CD4-positive, CD25-positive, alpha-beta regulatory T cell (primary cell): ENCODE data around the gene NACA2. TPM values are rescaled to one million over a fixed set of nuclear protein-coding genes. Genes with fewer than 3 reads are reported as not detected.
A peak's percentile ranks its signal among the peaks of the same experiment; 100 is the strongest.

ENCODE experiments used
- ATAC-seq, 2 donors: fragments of 150-1000 bp; cut with Tn5 transposase; one replicate each; pipeline ENCODE4 v1.10.0; 2021; ENCODE audit warnings: low read depth in 2 of 2, moderate number of reproducible peaks in 2 of 2, moderate library complexity in 1 of 2
- DNase-seq, 3 donors: peaks; one replicate each; pipeline versions ENCODE4 v3.0.0 to v3.0.0-alpha.2; 2012 to 2022; ENCODE audit warnings: mixed read lengths in 1 of 3
- H3K27ac ChIP-seq: one replicate; pipeline ENCODE4 v1.7.0; 2013; ENCODE audit warnings: mild to moderate bottlenecking, low read length; ENCODE audit not compliant: insufficient read depth, poor library complexity, severe bottlenecking
- H3K27me3 ChIP-seq: one replicate; pipeline ENCODE4 v1.7.0; 2013; ENCODE audit warnings: low read length; ENCODE audit not compliant: control insufficient read depth, insufficient read depth
- H3K36me3 ChIP-seq: one replicate; pipeline ENCODE4 v1.7.0; 2013; ENCODE audit warnings: mild to moderate bottlenecking, low read length, moderate library complexity; ENCODE audit not compliant: control insufficient read depth, insufficient read depth
- H3K4me1 ChIP-seq: 2 replicates; pipeline ENCODE4 v1.7.0; 2013; ENCODE audit warnings: mild to moderate bottlenecking, low read length; ENCODE audit not compliant: insufficient read depth, control insufficient read depth, poor library complexity, severe bottlenecking
- H3K4me3 ChIP-seq: one replicate; pipeline ENCODE4 v1.7.0; 2013; ENCODE audit warnings: low read depth, mild to moderate bottlenecking, low read length, moderate library complexity
- H3K9me3 ChIP-seq, 2 experiments: 1 replicate in 1 of 2; 2 replicates in 1 of 2; pipeline ENCODE4 v1.7.0; 2013; ENCODE audit warnings: low read length in 2 of 2, mild to moderate bottlenecking in 1 of 2, moderate library complexity in 1 of 2; ENCODE audit not compliant: control insufficient read depth in 2 of 2
- H3K27ac Mint-ChIP-seq, 3 donors: one replicate each; pipeline ENCODE4 v1.8.0; 2020 to 2022; ENCODE audit warnings: mild to moderate bottlenecking in 3 of 3, mixed read lengths in 3 of 3, moderate library complexity in 2 of 3
- H3K27me3 Mint-ChIP-seq: one replicate; pipeline ENCODE4 v1.8.0; 2022; ENCODE audit warnings: mild to moderate bottlenecking, mixed read lengths
- H3K36me3 Mint-ChIP-seq: one replicate; pipeline ENCODE4 v1.8.0; 2020; ENCODE audit warnings: mixed read lengths
- H3K4me1 Mint-ChIP-seq, 4 donors: one replicate each; pipeline ENCODE4 v1.8.0; 2020 to 2022; ENCODE audit warnings: mixed read lengths in 4 of 4, mild to moderate bottlenecking in 1 of 4
- H3K4me3 Mint-ChIP-seq, 4 donors: one replicate each; pipeline ENCODE4 v1.8.0; 2020 to 2022; ENCODE audit warnings: mild to moderate bottlenecking in 4 of 4, mixed read lengths in 4 of 4, moderate library complexity in 3 of 4
- H3K9me3 Mint-ChIP-seq, 7 donors: one replicate each; pipeline ENCODE4 v1.8.0; 2020 to 2022; ENCODE audit warnings: mixed read lengths in 7 of 7, mild to moderate bottlenecking in 3 of 7, moderate library complexity in 2 of 7
- polyA plus RNA-seq, 4 donors: library from polyadenylated mRNA; unstranded; fragments of 300-500 nt; fragmentation: Illumina TruSeq; gene quantifications; one replicate each; pipeline ENCODE4 v1.2.3, GENCODE V29; 2021
- total RNA-seq: library from RNA; stranded (reverse); gene quantifications from one replicate; pipeline ENCODE4 v1.2.3, GENCODE V29; 2022

NACA2 gene
- total RNA-seq (not detected), polyA plus RNA-seq (not detected)

DNA sequence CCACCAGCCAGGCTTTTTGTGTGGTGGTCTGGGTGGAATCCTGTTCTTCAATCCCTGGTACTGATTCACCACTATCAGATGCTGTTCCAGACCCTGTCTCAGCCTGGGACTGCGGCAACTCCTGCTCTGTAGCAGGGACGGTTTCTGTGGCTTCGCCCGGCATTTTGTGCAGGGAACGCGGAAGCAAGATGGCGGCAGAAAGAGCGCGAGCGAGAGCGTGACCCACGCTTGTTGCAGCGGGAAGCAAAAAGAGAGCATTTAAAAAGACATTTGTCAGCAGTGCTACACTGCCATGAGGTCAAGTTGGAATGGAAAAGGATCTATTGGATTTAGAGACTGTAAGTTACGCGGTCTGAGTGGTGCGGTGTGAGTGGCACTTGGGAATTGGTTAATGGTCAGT, at the start of gene NACA2:
NACA2 (minus strand) TSS at position 202 of the 400 bp plus-strand sequence; CDS start at position 163, 39 bp downstream.
- no peaks in the 10 kb centered on the region for H3K36me3 ChIP-seq
- no peak within 1 kb of the TSS for H3K4me3 ChIP-seq
- DNase-seq = no peak
- H3K9me3 Mint-ChIP-seq = peaks cover 0 to 3% (median 0%) of the 10 kb centered on the region in 7 donors
- H3K9me3 ChIP-seq = no peaks in the 10 kb centered on the region
- no peak within 1 kb of the TSS for H3K4me3 Mint-ChIP-seq
- H3K27ac ChIP-seq = no peak within 1 kb of the TSS
- no peaks in the 10 kb centered on the region for H3K4me1 ChIP-seq
- H3K36me3 Mint-ChIP-seq = no peaks in the 10 kb centered on the region
- no peak for ATAC-seq
- H3K27ac Mint-ChIP-seq = no peak within 1 kb of the TSS
- H3K27me3 Mint-ChIP-seq = peaks cover 9% of the 10 kb centered on the region
- no peaks in the 10 kb centered on the region for H3K4me1 Mint-ChIP-seq
- peaks cover 10% of the 10 kb centered on the region for H3K27me3 ChIP-seq

DNA sequence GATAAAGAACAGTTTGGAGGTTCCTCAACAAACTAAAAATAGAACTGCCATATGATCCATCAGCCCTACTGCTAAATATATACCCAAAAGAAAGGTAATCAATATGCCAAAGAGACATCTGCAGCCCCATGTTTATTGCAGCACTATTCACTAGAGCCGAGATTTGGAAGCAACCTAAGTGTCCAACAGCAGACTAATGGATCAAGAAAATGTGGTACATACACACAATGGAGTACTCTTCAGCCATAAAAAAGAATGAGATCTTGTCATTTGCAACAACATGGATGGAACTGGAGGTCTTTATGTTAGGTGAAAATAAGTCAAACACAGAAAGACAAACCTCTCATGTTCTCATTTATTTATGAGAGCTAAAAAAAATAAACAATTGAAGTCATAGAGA, 48.8 kb upstream of the NACA2 start:
- Mint-ChIP-seq H3K27me3 (peaks cover 46% of the 10 kb centered on the region), H3K36me3 (no peaks in the 10 kb centered on the region), H3K4me1 (peaks cover 0 to 6% (median 0%) of the 10 kb centered on the region in 4 donors), H3K9me3 (peaks cover 0 to 9% (median 0%) of the 10 kb centered on the region in 7 donors), H3K4me3 (no peak overlapping the region), H3K27ac (no peak overlapping the region)
- no peaks in the 10 kb centered on the region for H3K36me3 ChIP-seq
- H3K4me3 ChIP-seq = no peak overlapping the region
- no peaks in the 10 kb centered on the region for H3K4me1 ChIP-seq
- no peak overlapping the region for H3K27ac ChIP-seq
- ATAC-seq = no peak
- no peaks in the 10 kb centered on the region for H3K9me3 ChIP-seq
- no peak for DNase-seq
- peaks cover 18% of the 10 kb centered on the region for H3K27me3 ChIP-seq

- ATAC-seq (no peak), DNase-seq (no peak)
- no peak overlapping the region for H3K4me3 Mint-ChIP-seq
- no peak overlapping the region for H3K27ac Mint-ChIP-seq
- peaks cover 19% of the 10 kb centered on the region for H3K27me3 ChIP-seq
- no peak overlapping the region for H3K4me3 ChIP-seq
- H3K27ac ChIP-seq = no peak overlapping the region
- peaks cover 0 to 6% (median 0%) of the 10 kb centered on the region in 4 donors for H3K4me1 Mint-ChIP-seq
- H3K36me3 Mint-ChIP-seq = no peaks in the 10 kb centered on the region
- H3K27me3 Mint-ChIP-seq = peaks cover 51% of the 10 kb centered on the region
- no peaks in the 10 kb centered on the region for H3K4me1 ChIP-seq
- H3K36me3 ChIP-seq = no peaks in the 10 kb centered on the region
- H3K9me3 ChIP-seq = no peaks in the 10 kb centered on the region
- H3K9me3 Mint-ChIP-seq = peaks cover 0 to 9% (median 0%) of the 10 kb centered on the region in 7 donors
These were observed 47.1 kb upstream of the NACA2 start for GRCh38 chr17:61638087-61638486.

DNA sequence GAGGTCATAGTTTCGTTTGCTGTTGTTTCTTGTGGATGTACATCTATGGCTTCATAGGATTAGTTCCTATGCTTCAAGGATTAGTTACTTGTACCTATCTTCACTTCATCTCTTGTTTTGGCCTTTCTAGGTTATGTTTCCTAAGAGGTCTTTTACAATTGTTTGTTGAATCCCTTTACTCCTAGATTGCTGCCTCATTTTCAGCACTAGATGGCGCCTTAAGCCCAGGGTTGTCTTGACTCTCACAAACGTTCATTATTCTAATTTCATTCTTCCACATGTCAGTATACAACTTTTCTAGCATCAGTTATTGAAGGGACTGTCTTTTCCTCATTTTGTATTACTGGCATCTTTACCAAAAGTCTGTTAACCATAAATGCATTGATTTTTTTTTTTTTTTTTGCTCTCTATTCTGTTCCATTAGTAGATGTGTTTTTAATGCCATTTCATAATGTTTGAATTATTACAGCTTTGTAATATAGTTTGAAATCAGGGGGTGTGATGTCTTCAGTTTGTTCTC, 45.0 kb upstream of the NACA2 start:
- Mint-ChIP-seq H3K36me3 (no peaks in the 10 kb centered on the region), H3K4me1 (peaks cover 0 to 6% (median 0%) of the 10 kb centered on the region in 4 donors), H3K27me3 (peaks cover 66% of the 10 kb centered on the region), H3K9me3 (peaks cover 0 to 9% (median 0%) of the 10 kb centered on the region in 7 donors), H3K27ac (peak overlapping the region in 1 of 3 donors; percentile 12), H3K4me3 (no peak overlapping the region)
- ATAC-seq = no peak
- Histone ChIP-seq H3K9me3 (no peaks in the 10 kb centered on the region), H3K27me3 (peaks cover 21% of the 10 kb centered on the region), H3K4me1 (no peaks in the 10 kb centered on the region), H3K4me3 (no peak overlapping the region), H3K36me3 (no peaks in the 10 kb centered on the region), H3K27ac (no peak overlapping the region)
- DNase-seq = peak; percentile 45 to 71 (median 50)

GRCh38 chr17:61634942-61635538, 44.0 kb upstream of the NACA2 start:
- H3K27me3 Mint-ChIP-seq = peaks cover 66% of the 10 kb centered on the region
- no peak overlapping the region for H3K27ac Mint-ChIP-seq
- Histone ChIP-seq H3K4me3 (no peak overlapping the region), H3K27me3 (peaks cover 27% of the 10 kb centered on the region), H3K27ac (no peak overlapping the region), H3K4me1 (no peaks in the 10 kb centered on the region), H3K36me3 (no peaks in the 10 kb centered on the region), H3K9me3 (no peaks in the 10 kb centered on the region)
- no peak overlapping the region for H3K4me3 Mint-ChIP-seq
- peaks cover 0 to 6% (median 0%) of the 10 kb centered on the region in 4 donors for H3K4me1 Mint-ChIP-seq
- DNase-seq (no peak), ATAC-seq (no peak)
- no peaks in the 10 kb centered on the region for H3K36me3 Mint-ChIP-seq
- H3K9me3 Mint-ChIP-seq = peaks cover 0 to 9% (median 0%) of the 10 kb centered on the region in 7 donors

DNA sequence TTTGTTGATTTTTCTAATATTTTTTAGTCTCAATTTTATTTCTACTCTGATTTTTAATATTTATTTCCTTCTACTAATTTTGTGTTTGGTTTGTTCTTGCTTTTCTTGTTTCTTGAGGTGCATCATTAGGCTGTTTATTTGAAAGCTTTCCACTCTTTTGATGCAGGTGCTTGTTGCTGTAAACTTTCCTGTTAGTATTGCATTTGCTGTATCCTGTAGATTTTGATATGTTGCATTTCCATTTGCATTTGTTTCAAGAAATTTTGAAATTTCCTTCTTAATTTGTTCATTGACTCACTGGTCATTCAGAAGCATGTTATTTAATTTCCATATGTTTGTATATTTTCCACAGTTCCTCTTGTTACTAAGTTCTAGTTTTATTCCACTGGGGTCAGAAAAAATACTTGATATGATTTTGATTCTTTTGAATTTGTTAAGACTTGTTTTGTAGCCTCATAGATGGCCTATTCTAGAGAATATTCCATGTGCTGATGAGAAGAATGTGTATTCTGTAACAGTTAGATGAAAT, 43.1 kb upstream of the NACA2 start:
- no peaks in the 10 kb centered on the region for H3K9me3 ChIP-seq
- DNase-seq (no peak), ATAC-seq (no peak)
- no peaks in the 10 kb centered on the region for H3K4me1 ChIP-seq
- H3K4me3 ChIP-seq = no peak overlapping the region
- Mint-ChIP-seq H3K4me3 (no peak overlapping the region), H3K27ac (no peak overlapping the region), H3K36me3 (no peaks in the 10 kb centered on the region), H3K4me1 (peaks cover 0 to 6% (median 0%) of the 10 kb centered on the region in 4 donors), H3K9me3 (peaks cover 0 to 9% (median 0%) of the 10 kb centered on the region in 7 donors), H3K27me3 (peaks cover 72% of the 10 kb centered on the region)
- H3K27me3 ChIP-seq = peaks cover 27% of the 10 kb centered on the region
- H3K36me3 ChIP-seq = no peaks in the 10 kb centered on the region
- no peak overlapping the region for H3K27ac ChIP-seq

GRCh38 chr17:61632826-61633225, 41.8 kb upstream of the NACA2 start:
- H3K4me3 ChIP-seq = no peak overlapping the region
- Mint-ChIP-seq H3K27me3 (peaks cover 75% of the 10 kb centered on the region), H3K27ac (no peak overlapping the region), H3K4me3 (no peak overlapping the region), H3K4me1 (peaks cover 0 to 6% (median 0%) of the 10 kb centered on the region in 4 donors), H3K9me3 (peaks cover 0 to 9% (median 0%) of the 10 kb centered on the region in 7 donors), H3K36me3 (no peaks in the 10 kb centered on the region)
- peaks cover 27% of the 10 kb centered on the region for H3K27me3 ChIP-seq
- H3K4me1 ChIP-seq = no peaks in the 10 kb centered on the region
- H3K27ac ChIP-seq = no peak overlapping the region
- H3K9me3 ChIP-seq = no peaks in the 10 kb centered on the region
- no peak for DNase-seq
- H3K36me3 ChIP-seq = no peaks in the 10 kb centered on the region
- no peak for ATAC-seq
